ENCODE data around the gene LTV1. TPM values are rescaled to one million over a fixed set of nuclear protein-coding genes. Genes with fewer than 3 reads are reported as not detected.

Gene LTV1
- total RNA-seq, 1 experiment from 2014 or later, result 46.8 TPM

GRCh38 chr6:143880412-143880811, 37.3 kb downstream of the LTV1 start:
- ChIA-PET CTCF (no interaction called here), POLR2A (no interaction called here)
- intact Hi-C loops (cut with micrococcal nuclease; ENCODE audit: unreplicated experiment), result no loop called here
- DNase-seq (ENCODE audit: low read depth, low spot score), result no peak
- Histone ChIP-seq H3K9me3 (ENCODE audit: control insufficient read depth, insufficient read depth, low read depth, low read length) (0 out of 2 replicates have a peak, but pooled peaks cover 3% of the 10 kb centered on the region), H3K4me3 (ENCODE audit: low read depth in 2 of 2, low read length in 2 of 2) (no peak overlapping the region), H3K27ac (ENCODE audit: low read length) (no peak overlapping the region), H3K27me3 (ENCODE audit: control insufficient read depth, insufficient read depth, low read length) (no peaks in the 10 kb centered on the region), H3K4me1 (ENCODE audit: control insufficient read depth, insufficient read depth, low read length) (no peaks in the 10 kb centered on the region), H3K36me3 (ENCODE audit: control insufficient read depth, insufficient read depth, low read length) (no peaks in the 10 kb centered on the region)
- in situ Hi-C loops (cut with HindIII; ENCODE audit: low pct_unique_long_range_greater_than_20kb, low sequenced_read_pairs), result no loop called here
- ATAC-seq, result no peak
- no TSS peak for BruUV-seq (replicated peaks)
- no peak for TF ChIP-seq REST (IDR thresholded peaks at IDR 0.05; ENCODE audit: insufficient read depth in 1 of 2, low read depth in 2 of 2, low read length in 1 of 2)

- Histone ChIP-seq H3K4me3 (ENCODE audit: low read depth in 2 of 2, low read length in 2 of 2) (no peak overlapping the region), H3K4me1 (ENCODE audit: control insufficient read depth, insufficient read depth, low read length) (no peaks in the 10 kb centered on the region), H3K27ac (ENCODE audit: low read length) (no peak overlapping the region), H3K36me3 (ENCODE audit: control insufficient read depth, insufficient read depth, low read length) (no peaks in the 10 kb centered on the region), H3K9me3 (ENCODE audit: control insufficient read depth, insufficient read depth, low read depth, low read length) (no peaks in the 10 kb centered on the region), H3K27me3 (ENCODE audit: control insufficient read depth, insufficient read depth, low read length) (no peaks in the 10 kb centered on the region; the same call in 1 of the 2 replicates)
- no peak for DNase-seq (ENCODE audit: low read depth, low spot score)
- POLR2A ChIA-PET, result no interaction called here
- CTCF ChIA-PET, result no interaction called here
- no peak for TF ChIP-seq POLR2AphosphoS5 (IDR thresholded peaks at IDR 0.05; ENCODE audit: low read depth, low read length)
- TF ChIP-seq CTCF (IDR thresholded peaks at IDR 0.05), result no peak
- no peak for TF ChIP-seq SIN3A (IDR thresholded peaks at IDR 0.05; ENCODE audit: borderline replicate concordance, insufficient read depth, low read depth, low read length)
- TF ChIP-seq REST (IDR thresholded peaks at IDR 0.05; ENCODE audit: insufficient read depth in 1 of 2, low read depth in 2 of 2, low read length in 1 of 2), result no peak
- no peak for TF ChIP-seq TCF7L2 (IDR thresholded peaks at IDR 0.05; ENCODE audit: low read depth, low read length)
- no peak for ATAC-seq
- in situ Hi-C loops (cut with HindIII; ENCODE audit: low pct_unique_long_range_greater_than_20kb, low sequenced_read_pairs) (no loop called here), intact Hi-C loops (cut with micrococcal nuclease; ENCODE audit: unreplicated experiment) (no loop called here)
- no TSS peak for BruUV-seq (replicated peaks)
Measured at GRCh38 chr6:143882401-143882930, 39.3 kb downstream of the LTV1 start.
